Heart left ventricle (tissue), 16 donors: Measurements from ENCODE around the gene FAHD2B. TPM values are rescaled to one million over a fixed set of nuclear protein-coding genes. Genes with fewer than 3 reads are reported as not detected.
"Not testable (repeated sequence)": the region's sequence is repeated elsewhere in the genome, so short reads cannot be mapped to it uniquely, and the experiment has no call there.

Source experiments
- ATAC-seq, 4 donors: fragments of 200-7000 bp; cut with Tn5 transposase; one replicate each; pipeline ENCODE4 v1.9.1; 2020 to 2022; ENCODE audit warnings: moderate library complexity in 4 of 4, mild to moderate bottlenecking in 3 of 4, moderate number of reproducible peaks in 1 of 4
- DNase-seq, 5 donors: peaks; one replicate each; pipeline ENCODE4 v3.0.0-alpha.2; 2020
- H3K27ac ChIP-seq, 12 donors: fragments of 200-600 bp; sonication (generic) in 4 of 12; one replicate each; pipeline versions ENCODE4 v1.5.0 to v1.8.0; 2016 to 2022; ENCODE audit warnings: mild to moderate bottlenecking in 2 of 12
- H3K27me3 ChIP-seq, 9 donors: fragments of 200-600 bp; sonication (generic) in 2 of 9; one replicate each; pipeline versions ENCODE4 v1.5.1 to v1.8.0; 2016 to 2022; ENCODE audit warnings: mild to moderate bottlenecking in 3 of 9
- H3K36me3 ChIP-seq, 9 donors: fragments of 200-600 bp; sonication (generic) in 2 of 9; one replicate each; pipeline versions ENCODE4 v1.5.0 to v1.8.0; 2018 to 2022; ENCODE audit warnings: mild to moderate bottlenecking in 2 of 9
- H3K4me1 ChIP-seq, 12 donors: fragments of 200-600 bp; sonication (generic) in 4 of 12; one replicate each; pipeline versions ENCODE4 v1.5.0 to v1.8.0; 2016 to 2022; ENCODE audit warnings: mild to moderate bottlenecking in 3 of 12
- H3K4me3 ChIP-seq, 12 donors: fragments of 200-600 bp; sonication (generic) in 4 of 12; one replicate each; pipeline versions ENCODE4 v1.5.0 to v1.8.0; 2017 to 2022; ENCODE audit warnings: mild to moderate bottlenecking in 9 of 12, moderate library complexity in 4 of 12
- H3K9me3 ChIP-seq, 12 donors: fragments of 200-600 bp; sonication (generic) in 4 of 12; one replicate each; pipeline versions ENCODE4 v1.5.0 to v1.8.0; 2016 to 2022; ENCODE audit warnings: mild to moderate bottlenecking in 1 of 12
- CTCF ChIP-seq, 12 donors: fragments of 200-600 bp; sonication (generic) in 4 of 12; IDR thresholded peaks; one replicate each; pipeline versions ENCODE4 v1.5.0 to v1.8.0; 2018 to 2022; ENCODE audit warnings: antibody characterized with exemption in 12 of 12, mild to moderate bottlenecking in 5 of 12
- POLR2A ChIP-seq, 2 donors: fragments of 450-650 bp; IDR thresholded peaks; one replicate each; pipeline ENCODE4 v1.6.1; 2017; ENCODE audit warnings: antibody characterized with exemption in 2 of 2, mild to moderate bottlenecking in 2 of 2, moderate library complexity in 2 of 2
- WGBS, 4 donors: extraction: QIAGEN DNeasy Blood & Tissue Kit in 2 of 4; methylation state at CpG; one replicate each; pipeline versions ENCODE4 v1.1.5 to v1.1.7; 2013 to 2018; 5-methylcytosine and 5-hydroxymethylcytosine counted together
- intact Hi-C, 10 donors: fragments of 100-400 bp; cut with DNase I; formaldehyde crosslinking; loops; one replicate each; pipeline versions ENCODE4 v1.11.1 to v1.14.2; 2022
- polyA plus RNA-seq, 2 donors: library from polyadenylated mRNA; stranded (reverse); fragments of 200-250 nt; gene quantifications; one replicate each; pipeline ENCODE4 v1.2.3, GENCODE V29; 2013
- total RNA-seq, 9 donors: library from RNA; depleted of rRNA in 2 of 9; stranded (reverse); fragments of >200 nt in 2 of 9; fragmentation: NEBNext Ultra II Directional in 3 of 9; extraction: Animal tissue kit (Norgen Biotek cat#: 25700) in 3 of 9; gene quantifications; one replicate each; pipeline versions ENCODE4 v1.1.0 to v1.2.4, GENCODE V29; 2016 to 2023
- donor health status: ischemic (EF 13 %, LVEDD 7.1; RV severe dilation, severe dysfunction).
- donor health status: healthy with polysubstance abuse.
- donor health status: DM: no; HTN: yes; CAD: no.
- donor health status: DM: no; HTN: no; CAD: no.
- donor health status: ischemic (EF 25% LVEDD 6.9; RV normal size, moderate dysfunction).
- donor health status: ischemic (EF 25% LVEDD 5.7; RV mildly dilated, moderate dysfunction).
- donor health status: healthy.
- donor health status: DM: yes; HTN: yes; CAD: no.
- donor health status: ischemic (EF 35%, LVEDD 5.7; RV mildly dilated, moderate dysfunction).
- donor health status: nonischemic (EF 11% LVEDD 7.7; RV severe dilation, severe dysfunction).
- donor health status: DM: yes; HTN: yes; CAD: no.
- donor health status: PGD.
- donor health status: ischemic (EF 29% LVEDD 5.4; RV normal size, mild dysfunction).
- donor health status: nonischemic (EF 23%, LVEDD 6.1; RV moderate dilation, normal function).

Gene FAHD2B
- total and polyA plus RNA-seq, 11 donors: 16.1 to 37.6 (median 21.1) TPM

GRCh38 chr2:97067279-97068004 lies 27.2 kb downstream of the FAHD2B start:
- peaks cover 0 to 8% (median 0%) of the 10 kb centered on the region in 9 donors for H3K27me3 ChIP-seq
- WGBS, 4 donors: 79 to 91% (median 85%) methylated on average over 5 of the region's 5 CpGs
- no peaks in the 10 kb centered on the region for H3K36me3 ChIP-seq
- no peaks in the 10 kb centered on the region for H3K4me1 ChIP-seq
- intact Hi-C loops: no loop called here
- ATAC-seq (peak in 2 of 4 donors; percentile 37 to 54), DNase-seq (no peak)
- TF ChIP-seq POLR2A (IDR thresholded peaks at IDR 0.05): no peak
- TF ChIP-seq CTCF (IDR thresholded peaks at IDR 0.05): no peak
- no peak overlapping the region for H3K4me3 ChIP-seq
- peaks cover 0 to 7% (median 0%) of the 10 kb centered on the region in 12 donors for H3K9me3 ChIP-seq
- no peak overlapping the region for H3K27ac ChIP-seq

GRCh38 chr2:97066030-97066429 lies 28.7 kb downstream of the FAHD2B start:
- H3K27ac ChIP-seq, H3K27me3 ChIP-seq, H3K9me3 ChIP-seq, DNase-seq, ATAC-seq, H3K36me3 ChIP-seq, H3K4me3 ChIP-seq, H3K4me1 ChIP-seq, intact Hi-C loops: not testable (repeated sequence)
- WGBS, 4 donors: 71 to 77% (median 75%) methylated on average over 4 to 5 of the region's 5 CpGs

GRCh38 chr2:97062020-97062419 lies 32.7 kb downstream of the FAHD2B start:
- H3K4me1 ChIP-seq, H3K9me3 ChIP-seq, DNase-seq, ATAC-seq, H3K36me3 ChIP-seq, H3K27ac ChIP-seq, intact Hi-C loops, H3K27me3 ChIP-seq, H3K4me3 ChIP-seq: not testable (repeated sequence)
- WGBS, 4 donors: 76 to 85% (median 79%) methylated on average over 1 of the region's 1 CpG

- 53 to 79% (median 68%) methylated on average over 4 to 7 of the region's 7 CpGs for WGBS, 4 donors
Measured at GRCh38 chr2:97059782-97060181, 34.9 kb downstream of the FAHD2B start.

GRCh38 chr2:97056150-97056549 lies 38.5 kb downstream of the FAHD2B start:
- ATAC-seq, H3K4me3 ChIP-seq, H3K9me3 ChIP-seq, H3K27ac ChIP-seq, intact Hi-C loops, H3K27me3 ChIP-seq, H3K36me3 ChIP-seq, H3K4me1 ChIP-seq, DNase-seq: not testable (repeated sequence)
- WGBS, 4 donors: 73 to 83% (median 79%) methylated on average over 3 of the region's 3 CpGs

More at GRCh38 chr2:97059782-97060181, 34.9 kb downstream of the FAHD2B start:
- H3K36me3 ChIP-seq, H3K4me3 ChIP-seq, H3K27ac ChIP-seq, intact Hi-C loops, ATAC-seq, H3K4me1 ChIP-seq, DNase-seq, H3K9me3 ChIP-seq, H3K27me3 ChIP-seq: not testable (repeated sequence)

- H3K27me3 ChIP-seq, DNase-seq, intact Hi-C loops, H3K9me3 ChIP-seq, H3K4me1 ChIP-seq, H3K36me3 ChIP-seq, H3K4me3 ChIP-seq, ATAC-seq, H3K27ac ChIP-seq: not testable (repeated sequence)
- WGBS, 4 donors: 68 to 76% (median 71%) methylated on average over 2 of the region's 2 CpGs
Measured at GRCh38 chr2:97050032-97050431, 44.6 kb downstream of the FAHD2B start.

GRCh38 chr2:97048448-97048847 lies 46.2 kb downstream of the FAHD2B start:
- H3K27ac ChIP-seq, H3K36me3 ChIP-seq, ATAC-seq, H3K9me3 ChIP-seq, DNase-seq, H3K27me3 ChIP-seq, intact Hi-C loops, H3K4me1 ChIP-seq, H3K4me3 ChIP-seq: not testable (repeated sequence)
- WGBS, 4 donors: 59 to 77% (median 71%) methylated on average over 7 of the region's 7 CpGs

GRCh38 chr2:97046676-97047075 lies 48.0 kb downstream of the FAHD2B start:
- H3K36me3 ChIP-seq, H3K9me3 ChIP-seq, H3K4me3 ChIP-seq, H3K4me1 ChIP-seq, intact Hi-C loops, DNase-seq, H3K27ac ChIP-seq, ATAC-seq: not testable (repeated sequence)
- peaks cover 0 to 10% (median 0%) of the 10 kb centered on the region in 9 donors for H3K27me3 ChIP-seq
- 70 to 90% (median 82%) methylated on average over 2 to 3 of the region's 3 CpGs for WGBS, 4 donors

GRCh38 chr2:97045895-97046499 lies 48.7 kb downstream of the FAHD2B start:
- ATAC-seq, H3K4me3 ChIP-seq, intact Hi-C loops, H3K9me3 ChIP-seq, DNase-seq, H3K27ac ChIP-seq, H3K36me3 ChIP-seq, H3K4me1 ChIP-seq: not testable (repeated sequence)
- 64 to 71% (median 67%) methylated on average over 3 of the region's 3 CpGs for WGBS, 4 donors
- peaks cover 0 to 10% (median 0%) of the 10 kb centered on the region in 9 donors for H3K27me3 ChIP-seq
